C1 segment of cervical spinal cord (tissue), 14 donors: Measurements from ENCODE around the gene MSANTD1.
A peak's percentile ranks its signal among the peaks of the same experiment; 100 is the strongest.

Experiments
- DNase-seq, 14 donors: peaks; one replicate each; lab custom pipeline; 2025; lab: John Stamatoyannopoulos, UW

The MSANTD1 gene

DNA sequence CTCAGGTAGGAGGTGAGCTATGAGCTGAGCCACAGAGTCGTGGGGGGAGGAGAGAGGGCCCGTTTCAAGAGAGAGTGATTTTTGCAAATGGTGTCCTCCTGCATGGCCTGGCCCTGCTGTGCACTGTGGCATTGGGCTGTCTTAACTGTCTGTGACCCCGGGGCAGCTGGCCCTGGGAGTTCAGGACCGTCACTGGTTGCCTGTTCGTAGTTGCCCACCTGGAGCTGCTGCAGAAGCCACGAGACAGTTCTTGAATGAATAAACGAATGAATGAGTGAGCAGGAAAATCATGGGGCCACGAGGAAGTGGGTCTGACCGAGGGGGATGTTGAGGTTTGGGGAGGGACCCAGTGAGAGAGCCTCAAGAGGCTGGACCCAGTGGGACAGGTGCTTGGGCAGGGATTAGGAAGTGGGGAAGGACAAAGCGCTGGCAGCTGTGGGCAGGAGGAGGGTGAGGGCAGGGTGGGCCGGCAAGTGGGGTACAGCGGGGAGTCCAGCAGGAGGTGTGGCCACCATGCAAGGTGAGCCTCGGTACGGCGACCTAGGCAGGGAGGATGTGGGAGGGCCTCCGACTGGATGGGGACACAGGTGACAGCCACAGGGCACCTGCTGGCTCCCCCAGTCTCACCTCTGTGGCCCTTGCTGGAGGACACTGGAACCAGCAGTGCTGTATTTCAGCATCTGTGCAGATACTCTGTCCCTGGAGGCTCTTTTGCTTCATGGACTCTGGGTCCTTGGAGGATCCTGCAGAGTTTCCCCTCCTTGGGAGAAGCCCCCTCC, 54.0 kb downstream of the MSANTD1 start:
- DNase-seq: no peak

- no peak for DNase-seq
Observed at GRCh38 chr4:3303565-3303824, 54.5 kb downstream of the MSANTD1 start.

DNA sequence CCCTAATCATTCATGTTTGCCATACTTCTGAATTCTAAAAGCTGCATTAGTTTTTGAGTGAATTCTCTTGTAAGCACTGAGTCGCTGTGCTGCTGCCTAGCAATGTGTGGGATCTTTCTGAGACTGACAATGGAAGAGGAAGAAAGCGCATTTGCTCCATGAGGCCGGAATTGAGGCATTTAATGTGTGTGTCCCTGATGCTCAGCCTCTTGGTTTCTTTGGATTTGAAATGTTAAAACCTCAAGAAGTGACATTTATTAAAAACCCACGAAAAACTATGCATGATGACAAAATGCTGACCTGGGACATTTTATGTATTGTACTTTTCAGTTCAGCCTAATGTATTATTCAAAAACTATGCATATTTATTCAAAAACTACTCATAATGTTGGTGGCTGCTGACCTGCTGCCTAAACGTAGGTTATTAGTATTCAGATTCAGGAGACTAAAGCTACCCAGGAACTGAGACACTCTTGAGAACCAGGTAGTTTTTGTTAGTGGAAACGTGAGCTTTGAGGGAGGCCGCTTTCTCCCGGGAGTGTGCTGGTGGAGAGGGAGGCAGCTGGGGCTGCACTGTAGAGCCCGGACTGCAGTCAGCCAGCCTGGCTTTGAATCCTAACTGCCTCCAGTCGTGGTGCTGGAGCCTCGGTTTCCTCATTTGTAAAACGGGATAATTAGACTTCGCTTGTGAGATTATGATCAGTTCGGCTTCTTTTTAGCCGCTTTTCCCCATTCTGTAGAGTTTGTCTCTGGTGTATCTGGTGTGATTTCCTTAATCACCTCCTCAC, 55.2 kb downstream of the MSANTD1 start:
- peak in 1 of 14 donors; percentile 64 for DNase-seq

DNA sequence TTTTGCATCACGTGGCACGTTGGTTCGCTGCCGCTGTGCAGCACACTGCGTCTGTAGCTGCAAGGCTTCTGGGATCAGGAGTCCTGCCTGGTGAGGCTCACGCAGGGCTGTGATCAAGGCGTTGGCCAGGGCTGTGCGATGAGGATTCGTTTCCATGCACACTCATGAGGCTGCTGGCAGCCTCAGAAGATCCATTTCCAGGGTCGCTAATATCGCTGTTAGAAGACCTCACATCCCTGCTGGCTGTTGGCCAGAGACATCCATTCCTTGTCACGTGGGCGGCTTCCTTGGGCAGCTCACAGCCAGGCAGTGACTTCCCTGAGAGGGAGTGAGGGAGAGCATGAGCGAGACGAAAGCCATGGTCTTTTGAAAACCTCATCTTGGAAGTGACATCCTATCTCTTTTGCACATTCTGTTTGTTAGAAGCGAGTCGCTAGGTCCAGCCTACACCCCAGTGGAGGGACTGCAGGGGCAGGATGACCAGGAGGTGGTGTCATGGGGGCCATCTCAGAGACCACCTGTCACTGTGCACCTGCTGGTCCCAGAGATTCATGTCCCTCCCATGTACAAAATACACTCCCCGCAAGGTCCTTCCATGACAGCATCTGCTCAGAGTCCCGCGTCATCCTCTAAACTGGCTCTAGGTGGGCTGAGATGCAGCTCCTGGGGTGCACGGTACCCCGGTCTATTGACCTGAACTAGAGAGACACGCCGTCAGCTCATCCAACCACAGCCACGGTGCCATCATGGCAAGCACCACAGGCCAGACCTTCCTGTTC, 56.1 kb downstream of the MSANTD1 start:
- DNase-seq: peak in 8 of 14 donors; percentile 23 to 85 (median 36)

DNA sequence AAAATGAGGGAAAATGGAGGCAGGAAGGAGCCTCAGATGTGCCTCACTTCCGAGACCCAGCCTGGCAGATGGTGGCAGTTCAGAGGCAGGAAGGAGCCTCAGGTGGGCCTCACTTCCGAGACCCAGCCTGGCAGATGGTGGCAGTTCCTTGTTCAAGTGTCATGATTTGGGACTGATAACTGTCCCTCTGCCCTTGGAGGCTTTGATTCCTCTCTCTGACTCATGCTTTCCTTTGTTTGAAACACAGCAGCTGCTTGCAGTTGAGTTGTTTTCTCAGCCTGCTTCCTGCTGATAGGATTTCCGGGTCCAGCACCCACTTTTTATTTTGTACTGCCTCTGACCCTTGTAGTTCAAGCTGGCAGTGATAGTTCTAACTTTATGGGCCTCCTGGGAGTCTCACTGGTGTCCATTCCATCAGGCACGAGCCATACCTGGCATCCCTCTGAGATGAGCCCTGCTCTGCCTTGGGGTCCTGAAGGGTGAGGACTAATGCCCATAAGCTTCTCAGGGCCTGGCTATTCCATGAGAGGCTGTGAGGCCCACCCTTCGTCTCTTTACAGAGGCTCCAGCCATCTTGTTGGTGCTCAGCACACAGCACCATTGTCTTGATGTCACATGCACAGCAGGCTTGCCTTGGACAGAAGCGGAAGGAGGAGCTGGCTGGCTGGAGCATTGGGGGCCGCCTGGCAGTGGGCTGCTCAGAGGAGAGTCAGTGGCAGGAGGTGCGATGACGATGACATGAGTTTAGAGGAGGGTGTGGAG, 56.8 kb downstream of the MSANTD1 start:
- peak in 5 of 14 donors; percentile 19 to 62 (median 46) for DNase-seq
